Suprapubic skin (tissue), 4 donors: Measurements from ENCODE around the gene ANKLE2. TPM values are rescaled to one million over a fixed set of nuclear protein-coding genes. Genes with fewer than 3 reads are reported as not detected.
"Not testable (repeated sequence)": the region's sequence is repeated elsewhere in the genome, so short reads cannot be mapped to it uniquely, and the experiment has no call there.

ENCODE experiments used
- DNase-seq, 2 donors: peaks; one replicate each; pipeline ENCODE4 v3.0.0-alpha.2; 2019; ENCODE audit warnings: low spot score in 2 of 2
- H3K27ac ChIP-seq: fragments of 200-600 bp; sonication (generic); one replicate; pipeline ENCODE4 v1.5.1; 2019
- H3K27me3 ChIP-seq: fragments of 200-600 bp; sonication (generic); one replicate; pipeline ENCODE4 v1.5.1; 2019
- H3K36me3 ChIP-seq: fragments of 200-600 bp; sonication (generic); one replicate; pipeline ENCODE4 v1.5.1; 2019
- H3K4me1 ChIP-seq: fragments of 200-600 bp; sonication (generic); one replicate; pipeline ENCODE4 v1.5.1; 2019
- H3K4me3 ChIP-seq: fragments of 200-600 bp; sonication (generic); one replicate; pipeline ENCODE4 v1.5.1; 2019; ENCODE audit warnings: mild to moderate bottlenecking
- H3K9me3 ChIP-seq: fragments of 200-600 bp; sonication (generic); one replicate; pipeline ENCODE4 v1.5.1; 2019
- CTCF ChIP-seq, 2 donors: fragments of 200-600 bp in 1 of 2; fragments of 450-650 bp in 1 of 2; sonication (generic) in 1 of 2; IDR thresholded peaks; one replicate each; pipeline ENCODE4 v1.5.1; 2016 to 2019; ENCODE audit warnings: antibody characterized with exemption in 2 of 2, mild to moderate bottlenecking in 1 of 2, moderate library complexity in 1 of 2
- EP300 ChIP-seq: sonication (generic); formaldehyde crosslinking; IDR thresholded peaks from one replicate; pipeline ENCODE4 v1.6.1; 2017; ENCODE audit warnings: antibody characterized with exemption
- POLR2A ChIP-seq, 2 donors: fragments of 450-650 bp; IDR thresholded peaks; one replicate each; pipeline ENCODE4 v1.6.1; 2017; ENCODE audit warnings: antibody characterized with exemption in 2 of 2, mild to moderate bottlenecking in 2 of 2, moderate library complexity in 2 of 2
- POLR2AphosphoS5 ChIP-seq, 3 donors: sonication (generic); formaldehyde crosslinking; IDR thresholded peaks; one replicate each; pipeline ENCODE4 v1.6.1; 2017; ENCODE audit warnings: antibody characterized with exemption in 3 of 3
- WGBS: methylation state at CpG from one replicate; pipeline ENCODE4 v1.1.5; 2018; 5-methylcytosine and 5-hydroxymethylcytosine counted together
- total RNA-seq, 4 donors: library from RNA; depleted of rRNA; stranded (reverse); fragments of >200 nt; gene quantifications; one replicate each; pipeline ENCODE4 v1.1.0, GENCODE V29; 2016

ANKLE2 gene
- total RNA-seq, 4 donors from 2014 or later: 74.7 to 222 (median 111) TPM

- TF ChIP-seq CTCF (IDR thresholded peaks at IDR 0.05): no peak
- TF ChIP-seq POLR2AphosphoS5 (IDR thresholded peaks at IDR 0.05): no peak
- no peak for TF ChIP-seq EP300
- no peak for TF ChIP-seq POLR2A (IDR thresholded peaks at IDR 0.05)
- Histone ChIP-seq H3K9me3 (no peaks in the 10 kb centered on the region), H3K4me3 (no peak overlapping the region), H3K27me3 (no peaks in the 10 kb centered on the region), H3K4me1 (peaks cover 24% of the 10 kb centered on the region), H3K36me3 (peaks cover 11% of the 10 kb centered on the region), H3K27ac (no peak overlapping the region)
- WGBS: 99% methylated on average over 5 of the region's 6 CpGs
- DNase-seq: no peak
These were observed 54.4 kb downstream of the ANKLE2 start for GRCh38 chr12:132707241-132707640.

GRCh38 chr12:132703641-132704040 is 58.0 kb downstream of the ANKLE2 start:
- Histone ChIP-seq H3K4me3 (no peak overlapping the region), H3K27ac (no peak overlapping the region), H3K36me3 (peaks cover 13% of the 10 kb centered on the region), H3K9me3 (no peaks in the 10 kb centered on the region), H3K4me1 (no peaks in the 10 kb centered on the region), H3K27me3 (no peaks in the 10 kb centered on the region)
- 89% methylated on average over 9 of the region's 9 CpGs for WGBS
- no peak for TF ChIP-seq POLR2A (IDR thresholded peaks at IDR 0.05)
- no peak for DNase-seq

GRCh38 chr12:132702640-132703039 is 59.0 kb downstream of the ANKLE2 start:
- no peaks in the 10 kb centered on the region for H3K9me3 ChIP-seq
- H3K27me3 ChIP-seq: no peaks in the 10 kb centered on the region
- peaks cover 18% of the 10 kb centered on the region for H3K36me3 ChIP-seq
- no peaks in the 10 kb centered on the region for H3K4me1 ChIP-seq
- TF ChIP-seq EP300 (no peak), POLR2A (IDR thresholded peaks at IDR 0.05) (no peak), POLR2AphosphoS5 (IDR thresholded peaks at IDR 0.05) (no peak), CTCF (IDR thresholded peaks at IDR 0.05) (no peak)
- no peak overlapping the region for H3K4me3 ChIP-seq
- no peak for DNase-seq
- H3K27ac ChIP-seq: no peak overlapping the region
- 83% methylated on average over 4 of the region's 4 CpGs for WGBS

- no peaks in the 10 kb centered on the region for H3K27me3 ChIP-seq
- TF ChIP-seq POLR2A (IDR thresholded peaks at IDR 0.05) (no peak), CTCF (IDR thresholded peaks at IDR 0.05) (no peak), POLR2AphosphoS5 (IDR thresholded peaks at IDR 0.05) (no peak), EP300 (no peak)
- H3K27ac ChIP-seq: no peak overlapping the region
- H3K4me1 ChIP-seq: peaks cover 5% of the 10 kb centered on the region
- H3K36me3 ChIP-seq: peaks cover 23% of the 10 kb centered on the region
- H3K4me3 ChIP-seq: no peak overlapping the region
- DNase-seq: no peak
- no peaks in the 10 kb centered on the region for H3K9me3 ChIP-seq
- 90% methylated on average over 10 of the region's 10 CpGs for WGBS
These were observed 61.3 kb downstream of the ANKLE2 start for GRCh38 chr12:132700212-132700822.

GRCh38 chr12:132698341-132698740 is 63.3 kb downstream of the ANKLE2 start:
- H3K27me3 ChIP-seq: no peaks in the 10 kb centered on the region
- DNase-seq: no peak
- H3K4me1 ChIP-seq: peaks cover 9% of the 10 kb centered on the region
- H3K9me3 ChIP-seq: no peaks in the 10 kb centered on the region
- TF ChIP-seq CTCF (IDR thresholded peaks at IDR 0.05) (no peak), POLR2A (IDR thresholded peaks at IDR 0.05) (no peak), EP300 (no peak), POLR2AphosphoS5 (IDR thresholded peaks at IDR 0.05) (no peak)
- H3K4me3 ChIP-seq: no peak overlapping the region
- peaks cover 15% of the 10 kb centered on the region for H3K36me3 ChIP-seq
- WGBS: 76% methylated on average over 5 of the region's 5 CpGs
- no peak overlapping the region for H3K27ac ChIP-seq

GRCh38 chr12:132695431-132695830 is 66.2 kb downstream of the ANKLE2 start:
- no peaks in the 10 kb centered on the region for H3K9me3 ChIP-seq
- H3K27me3 ChIP-seq: no peaks in the 10 kb centered on the region
- no peak overlapping the region for H3K27ac ChIP-seq
- H3K4me1 ChIP-seq: peaks cover 9% of the 10 kb centered on the region
- no peak overlapping the region for H3K4me3 ChIP-seq
- H3K36me3 ChIP-seq: peaks cover 11% of the 10 kb centered on the region
- TF ChIP-seq CTCF (IDR thresholded peaks at IDR 0.05) (no peak), POLR2AphosphoS5 (IDR thresholded peaks at IDR 0.05) (no peak), EP300 (no peak), POLR2A (IDR thresholded peaks at IDR 0.05) (no peak)
- DNase-seq: no peak
- WGBS: 50% methylated on average over 12 of the region's 12 CpGs

- H3K27me3 ChIP-seq, H3K4me1 ChIP-seq, H3K9me3 ChIP-seq, H3K4me3 ChIP-seq, H3K27ac ChIP-seq, DNase-seq: not testable (repeated sequence)
- peaks cover 11% of the 10 kb centered on the region for H3K36me3 ChIP-seq
- WGBS: 100% methylated on average over 3 of the region's 3 CpGs
These were observed 66.7 kb downstream of the ANKLE2 start for GRCh38 chr12:132694888-132695287.

GRCh38 chr12:132692030-132692429 is 69.6 kb downstream of the ANKLE2 start:
- H3K36me3 ChIP-seq, H3K27me3 ChIP-seq, H3K4me3 ChIP-seq, DNase-seq, H3K4me1 ChIP-seq, H3K27ac ChIP-seq, H3K9me3 ChIP-seq: not testable (repeated sequence)
- WGBS: 100% methylated on average over 2 of the region's 3 CpGs
